Neutrophil (primary cell): ENCODE results near the gene S100A2.
"Not testable (repeated sequence)": the region's sequence is repeated elsewhere in the genome, so short reads cannot be mapped to it uniquely, and the experiment has no call there.

Experiments
- H3K27ac ChIP-seq: fragments of 200-600 bp; sonication (generic); 2 replicates; pipeline ENCODE4 v1.5.1; 2016; ENCODE audit warnings: mild to moderate bottlenecking, moderate library complexity
- H3K27me3 ChIP-seq: fragments of 200-600 bp; sonication (generic); 2 replicates; pipeline ENCODE4 v1.6.0; 2016; ENCODE audit warnings: mild to moderate bottlenecking
- H3K36me3 ChIP-seq: fragments of 200-600 bp; sonication (generic); 2 replicates; pipeline ENCODE4 v1.5.1; 2017
- H3K4me1 ChIP-seq, 2 experiments: fragments of 200-600 bp in 1 of 2; sonication (generic) in 1 of 2; 1 replicate in 1 of 2; 2 replicates in 1 of 2; pipeline versions ENCODE4 v1.5.1 to v1.6.1; 2013 to 2016; ENCODE audit warnings: low read depth in 1 of 2, low read length in 1 of 2, mild to moderate bottlenecking in 1 of 2, moderate library complexity in 1 of 2; ENCODE audit not compliant: control insufficient read depth in 1 of 2, insufficient read depth in 1 of 2
- H3K4me3 ChIP-seq, 2 experiments: fragments of 200-600 bp in 1 of 2; sonication (generic) in 1 of 2; 1 replicate in 1 of 2; 2 replicates in 1 of 2; pipeline ENCODE4 v1.5.1; 2013 to 2016; ENCODE audit warnings: low read depth in 1 of 2, low read length in 1 of 2, mild to moderate bottlenecking in 1 of 2, moderate library complexity in 1 of 2
- H3K9me3 ChIP-seq: fragments of 200-600 bp; sonication (generic); 2 replicates; pipeline ENCODE4 v1.5.1; 2016
- TF ChIP-seq, protein P1 (sequence below): fragments of 200-600 bp; sonication (generic); IDR thresholded peaks from 2 replicates; pipeline ENCODE4 v1.5.1; 2016; ENCODE audit warnings: antibody characterized with exemption

Gene S100A2

DNA sequence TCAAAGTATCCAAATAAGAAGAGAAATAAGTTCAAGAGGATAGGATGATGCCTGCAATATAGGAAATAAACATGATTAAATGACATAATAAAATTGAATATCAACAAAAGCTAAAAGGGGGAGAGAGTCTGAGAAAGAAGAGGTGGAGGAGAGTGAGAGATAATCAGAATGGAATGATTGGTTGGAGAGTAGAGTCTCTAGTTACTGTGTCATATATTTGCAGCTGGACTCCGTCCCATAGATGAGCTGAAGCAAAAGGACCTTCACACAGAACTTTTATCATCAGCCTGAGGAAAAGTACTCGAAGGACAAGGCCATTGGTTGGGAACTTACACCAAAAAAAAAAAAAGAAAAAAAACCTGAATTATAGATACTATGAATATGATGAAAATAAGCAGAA lies 22.8 kb upstream of the S100A2 start:
- no peaks in the 10 kb centered on the region for H3K4me1 ChIP-seq
- H3K36me3 ChIP-seq, result no peaks in the 10 kb centered on the region
- H3K27me3 ChIP-seq, result peaks cover 14% of the 10 kb centered on the region
- no peak overlapping the region for H3K27ac ChIP-seq
- TF ChIP-seq, protein P1, sequence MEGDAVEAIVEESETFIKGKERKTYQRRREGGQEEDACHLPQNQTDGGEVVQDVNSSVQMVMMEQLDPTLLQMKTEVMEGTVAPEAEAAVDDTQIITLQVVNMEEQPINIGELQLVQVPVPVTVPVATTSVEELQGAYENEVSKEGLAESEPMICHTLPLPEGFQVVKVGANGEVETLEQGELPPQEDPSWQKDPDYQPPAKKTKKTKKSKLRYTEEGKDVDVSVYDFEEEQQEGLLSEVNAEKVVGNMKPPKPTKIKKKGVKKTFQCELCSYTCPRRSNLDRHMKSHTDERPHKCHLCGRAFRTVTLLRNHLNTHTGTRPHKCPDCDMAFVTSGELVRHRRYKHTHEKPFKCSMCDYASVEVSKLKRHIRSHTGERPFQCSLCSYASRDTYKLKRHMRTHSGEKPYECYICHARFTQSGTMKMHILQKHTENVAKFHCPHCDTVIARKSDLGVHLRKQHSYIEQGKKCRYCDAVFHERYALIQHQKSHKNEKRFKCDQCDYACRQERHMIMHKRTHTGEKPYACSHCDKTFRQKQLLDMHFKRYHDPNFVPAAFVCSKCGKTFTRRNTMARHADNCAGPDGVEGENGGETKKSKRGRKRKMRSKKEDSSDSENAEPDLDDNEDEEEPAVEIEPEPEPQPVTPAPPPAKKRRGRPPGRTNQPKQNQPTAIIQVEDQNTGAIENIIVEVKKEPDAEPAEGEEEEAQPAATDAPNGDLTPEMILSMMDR, result no peak
- no peak overlapping the region for H3K4me3 ChIP-seq
- H3K9me3 ChIP-seq, result no peaks in the 10 kb centered on the region

DNA sequence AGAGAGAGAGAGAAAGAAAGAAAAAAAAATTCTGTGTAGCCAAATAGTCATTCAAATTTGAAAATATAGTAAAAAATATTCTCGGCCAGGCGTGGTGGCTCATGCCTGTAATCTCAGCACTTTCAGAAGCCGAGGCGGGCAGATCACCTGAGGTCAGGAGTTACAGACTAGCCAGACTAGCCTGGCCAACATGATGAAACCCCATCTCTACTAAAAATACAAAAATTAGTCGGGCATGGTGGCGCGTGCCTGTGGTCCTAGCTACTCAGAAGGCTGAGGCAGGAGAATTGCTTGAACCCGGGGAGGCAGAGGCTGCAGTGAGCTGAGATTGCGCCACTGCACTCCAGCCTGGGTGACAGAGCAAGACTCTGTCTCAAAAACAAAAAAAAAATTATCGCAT lies 22.4 kb upstream of the S100A2 start:
- H3K4me1 ChIP-seq, H3K9me3 ChIP-seq: not testable (repeated sequence)
- H3K27me3 ChIP-seq, result peaks cover 14% of the 10 kb centered on the region

DNA sequence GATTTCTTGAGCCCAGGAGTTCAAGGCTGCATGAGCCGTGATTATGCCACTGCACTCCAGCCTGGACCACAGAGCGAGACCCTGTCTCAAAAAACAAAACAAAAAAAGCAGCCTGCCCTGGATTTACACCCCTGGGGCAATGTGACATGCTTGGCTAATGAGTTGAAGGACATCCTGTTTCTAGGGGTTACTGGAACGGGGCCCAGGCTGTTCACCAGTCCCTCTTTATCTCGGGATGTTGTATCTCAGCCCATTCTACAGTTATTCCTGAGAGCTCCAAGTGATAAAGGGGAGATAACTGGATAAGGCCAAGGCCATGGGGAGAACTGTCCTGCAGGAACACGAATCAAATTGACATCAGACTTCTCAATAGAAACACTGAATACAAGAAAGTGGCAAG lies 21.7 kb upstream of the S100A2 start:
- TF ChIP-seq, protein P1, result no peak
- H3K27ac ChIP-seq, result no peak overlapping the region

More for the DNA sequence above, 22.4 kb upstream of the S100A2 start:
- not testable (repeated sequence) for H3K27ac ChIP-seq, H3K36me3 ChIP-seq, H3K4me3 ChIP-seq

DNA sequence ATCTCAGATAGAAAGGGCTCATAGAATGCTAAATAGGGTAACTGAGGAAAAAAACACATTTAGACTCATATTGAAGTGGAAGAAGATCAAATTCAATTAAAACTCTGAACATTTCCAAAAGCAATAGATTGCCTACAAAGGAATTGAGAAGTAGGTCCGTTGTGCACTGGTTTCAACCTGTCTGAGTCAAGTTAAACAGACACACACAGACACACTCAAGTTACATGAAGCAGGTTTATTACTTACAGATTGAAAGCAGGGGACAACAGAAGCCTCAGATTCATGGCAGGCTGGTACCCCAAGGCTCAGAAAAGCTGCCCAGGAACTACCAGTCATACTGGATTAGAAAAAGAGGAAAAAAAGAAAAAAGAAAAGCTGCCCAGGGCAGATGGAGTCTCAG lies 20.7 kb upstream of the S100A2 start:
- no peak overlapping the region for H3K27ac ChIP-seq
- no peaks in the 10 kb centered on the region for H3K36me3 ChIP-seq
- H3K4me3 ChIP-seq, result no peak overlapping the region
- H3K4me1 ChIP-seq, result no peaks in the 10 kb centered on the region
- no peaks in the 10 kb centered on the region for H3K9me3 ChIP-seq
- peaks cover 14% of the 10 kb centered on the region for H3K27me3 ChIP-seq
- TF ChIP-seq, protein P1, result no peak

More for the DNA sequence above, 21.7 kb upstream of the S100A2 start:
- Histone ChIP-seq H3K27me3 (peaks cover 14% of the 10 kb centered on the region), H3K4me3 (no peak overlapping the region), H3K36me3 (no peaks in the 10 kb centered on the region), H3K9me3 (no peaks in the 10 kb centered on the region), H3K4me1 (no peaks in the 10 kb centered on the region)

DNA sequence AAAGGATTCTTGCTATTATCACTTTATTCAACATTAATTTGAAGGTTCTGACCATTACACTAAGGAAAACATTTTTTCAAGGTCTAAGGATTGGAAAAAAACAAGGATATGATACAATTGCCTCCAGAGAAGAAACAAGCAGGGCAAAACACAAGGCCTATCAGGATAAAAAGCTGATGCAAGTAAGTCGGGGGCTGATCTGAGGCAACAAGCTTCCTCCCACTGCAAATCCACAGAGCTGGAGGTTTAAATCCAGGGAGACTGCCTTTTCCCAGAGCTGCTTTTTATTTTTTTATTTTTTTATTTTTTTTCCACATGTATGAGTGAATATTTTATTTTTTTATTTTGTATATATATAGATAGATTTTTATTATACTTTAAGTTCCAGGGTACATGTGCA lies 19.4 kb upstream of the S100A2 start:
- TF ChIP-seq, protein P1, result no peak
- Histone ChIP-seq H3K4me1 (no peaks in the 10 kb centered on the region), H3K36me3 (no peaks in the 10 kb centered on the region), H3K27ac (no peak overlapping the region), H3K27me3 (peaks cover 14% of the 10 kb centered on the region), H3K4me3 (no peak overlapping the region), H3K9me3 (no peaks in the 10 kb centered on the region)

DNA sequence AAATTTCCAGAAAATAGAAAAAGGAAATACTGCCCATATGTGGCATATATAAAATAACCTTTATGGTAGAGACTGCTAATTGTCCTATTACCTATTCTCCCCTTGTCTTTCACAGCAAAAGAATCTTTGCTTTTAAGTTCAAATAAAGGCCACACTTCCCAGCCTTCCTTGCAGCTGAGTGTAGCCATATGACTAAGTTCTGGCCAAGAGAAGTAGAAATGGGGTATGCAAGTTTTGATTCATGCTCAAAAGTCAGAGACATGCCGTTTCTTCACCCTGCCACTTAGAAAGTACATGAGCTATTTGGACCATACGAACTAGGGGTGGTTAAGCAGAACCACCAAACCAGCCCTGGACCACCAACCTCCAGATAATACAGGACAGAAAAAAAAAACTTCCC lies 18.3 kb upstream of the S100A2 start:
- Histone ChIP-seq H3K36me3 (no peaks in the 10 kb centered on the region), H3K4me1 (no peaks in the 10 kb centered on the region), H3K9me3 (no peaks in the 10 kb centered on the region), H3K27ac (no peak overlapping the region), H3K4me3 (no peak overlapping the region), H3K27me3 (peaks cover 20% of the 10 kb centered on the region)
- TF ChIP-seq, protein P1, result no peak

DNA sequence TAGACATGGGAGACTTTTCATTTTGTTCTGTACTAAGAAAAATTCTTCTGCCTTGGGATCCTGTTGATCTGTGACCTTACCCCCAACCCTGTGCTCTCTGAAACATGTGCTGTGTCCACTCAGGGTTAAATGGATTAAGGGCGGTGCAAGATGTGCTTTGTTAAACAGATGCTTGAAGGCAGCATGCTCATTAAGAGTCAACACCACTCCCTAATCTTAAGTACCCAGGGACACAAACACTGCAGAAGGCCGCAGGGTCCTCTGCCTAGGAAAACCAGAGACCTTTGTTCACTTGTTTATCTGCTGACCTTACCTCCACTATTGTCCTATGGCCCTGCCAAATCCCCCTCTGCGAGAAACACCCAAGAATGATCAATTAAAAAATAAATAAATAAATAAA lies 17.9 kb upstream of the S100A2 start:
- H3K4me1 ChIP-seq, H3K4me3 ChIP-seq, H3K36me3 ChIP-seq, H3K9me3 ChIP-seq, H3K27ac ChIP-seq: not testable (repeated sequence)
- peaks cover 24% of the 10 kb centered on the region for H3K27me3 ChIP-seq

DNA sequence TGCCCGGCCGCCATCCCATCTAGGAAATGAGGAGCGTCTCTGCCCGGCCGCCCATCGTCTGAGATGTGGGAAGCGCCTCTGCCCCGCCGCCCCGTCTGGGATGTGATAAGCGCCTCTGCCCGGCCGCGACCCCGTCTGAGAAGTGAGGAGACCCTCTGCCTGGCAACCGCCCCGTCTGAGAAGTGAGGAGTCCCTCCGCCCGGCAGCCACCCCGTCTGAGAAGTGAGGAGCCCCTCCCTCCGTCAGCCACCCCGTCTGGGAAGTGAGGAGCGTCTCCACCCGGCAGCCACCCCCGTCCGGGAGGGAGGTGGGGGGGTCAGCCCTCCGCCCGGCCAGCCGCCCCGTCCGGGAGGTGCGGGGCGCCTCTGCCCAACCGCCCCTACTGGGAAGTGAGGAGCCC lies 17.2 kb upstream of the S100A2 start:
- H3K9me3 ChIP-seq, H3K4me3 ChIP-seq, H3K27ac ChIP-seq, H3K36me3 ChIP-seq, H3K4me1 ChIP-seq: not testable (repeated sequence)
- H3K27me3 ChIP-seq, result peaks cover 31% of the 10 kb centered on the region
